SK-N-MC (cell line): Measurements from ENCODE around the gene RNF215.
"Not testable (repeated sequence)": the region's sequence is repeated elsewhere in the genome, so short reads cannot be mapped to it uniquely, and the experiment has no call there.

Source experiments
- DNase-seq: peaks from one replicate; pipeline ENCODE4 v3.0.0-alpha.2; 2011; ENCODE audit warnings: low read depth, low spot score
- H3K27ac ChIP-seq: fragments of 200-600 bp; sonication (generic); 2 replicates; pipeline ENCODE4 v1.5.1; 2016; ENCODE audit warnings: mixed run types
- H3K36me3 ChIP-seq: fragments of 200-600 bp; sonication (generic); 2 replicates; pipeline ENCODE4 v1.6.1; 2017; ENCODE audit warnings: antibody characterized with exemption, low read length, mixed read lengths; ENCODE audit not compliant: insufficient read depth
- H3K4me3 ChIP-seq: fragments of 200-600 bp; sonication (generic); 2 replicates; pipeline ENCODE4 v1.5.1; 2016
- H3K9ac ChIP-seq: fragments of 200-600 bp; sonication (generic); 2 replicates; pipeline ENCODE4 v1.8.0; 2017; ENCODE audit warnings: mixed run types, mixed read lengths; ENCODE audit not compliant: insufficient read length
- H3K9me3 ChIP-seq: fragments of 200-600 bp; sonication (generic); 2 replicates; pipeline ENCODE4 v1.6.1; 2017; ENCODE audit warnings: low read depth, mild to moderate bottlenecking, antibody characterized with exemption, low read length, moderate library complexity, mixed read lengths
- EZH2 ChIP-seq: fragments of 200-600 bp; sonication (generic); IDR thresholded peaks from one replicate; pipeline ENCODE4 v1.6.1; 2017; ENCODE audit warnings: antibody characterized with exemption
- FOXP2 ChIP-seq: optimal IDR thresholded peaks from 2 replicates; pipeline ENCODE3; 2011; ENCODE audit warnings: mild to moderate bottlenecking, moderate library complexity; ENCODE audit not compliant: insufficient read depth; ENCODE audit errors: extremely low read length, control extremely low read depth
- POLR2AphosphoS5 ChIP-seq: IDR thresholded peaks from 2 replicates; pipeline ENCODE4 v1.6.1; 2012; ENCODE audit warnings: mild to moderate bottlenecking, low read depth, low read length, borderline replicate concordance

The RNF215 gene

GRCh38 chr22:30402028-30402765 is 15.0 kb upstream of the RNF215 start:
- H3K9me3 ChIP-seq, result no peaks in the 10 kb centered on the region
- no peak for TF ChIP-seq EZH2
- no peak for TF ChIP-seq POLR2AphosphoS5
- TF ChIP-seq FOXP2, result no peak
- H3K36me3 ChIP-seq, result no peaks in the 10 kb centered on the region
- no peak for DNase-seq
- H3K4me3 ChIP-seq, result no peak overlapping the region
- H3K27ac ChIP-seq, result no peak overlapping the region
- no peak overlapping the region for H3K9ac ChIP-seq

- H3K9ac ChIP-seq, DNase-seq: not testable (repeated sequence)
These were observed 13.8 kb upstream of the RNF215 start for GRCh38 chr22:30401024-30401423.

GRCh38 chr22:30400159-30400558 is 12.9 kb upstream of the RNF215 start:
- no peaks in the 10 kb centered on the region for H3K9me3 ChIP-seq
- H3K4me3 ChIP-seq, result no peak overlapping the region
- H3K36me3 ChIP-seq, result no peaks in the 10 kb centered on the region
- no peak overlapping the region for H3K27ac ChIP-seq
- TF ChIP-seq EZH2 (no peak), FOXP2 (no peak)
- no peak overlapping the region for H3K9ac ChIP-seq
- DNase-seq, result no peak

More at GRCh38 chr22:30401024-30401423, 13.8 kb upstream of the RNF215 start:
- H3K4me3 ChIP-seq, H3K36me3 ChIP-seq, H3K27ac ChIP-seq, H3K9me3 ChIP-seq: not testable (repeated sequence)

DNA sequence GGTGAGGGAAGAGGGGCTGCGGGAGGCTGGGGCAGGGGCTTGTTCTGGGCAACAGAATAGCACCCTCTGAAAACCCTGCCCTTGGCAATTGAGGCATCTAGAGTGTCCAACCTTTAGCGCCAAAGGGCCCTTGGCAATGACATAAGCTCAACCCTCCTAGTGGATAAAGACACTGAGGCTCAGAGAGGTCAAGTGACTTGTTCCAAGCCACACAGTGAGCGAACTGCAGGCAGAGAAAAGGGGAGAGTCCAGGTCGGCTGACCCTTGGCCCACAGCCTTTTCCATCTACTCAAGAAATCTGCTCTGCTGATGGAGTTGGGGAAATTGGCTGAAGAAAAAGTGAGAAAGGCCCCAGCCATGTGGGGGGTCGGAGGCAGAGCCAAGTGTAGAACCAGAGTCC is 12.5 kb upstream of the RNF215 start:
- Histone ChIP-seq H3K9ac (no peak overlapping the region), H3K9me3 (no peaks in the 10 kb centered on the region), H3K4me3 (no peak overlapping the region), H3K36me3 (no peaks in the 10 kb centered on the region), H3K27ac (no peak overlapping the region)
- TF ChIP-seq EZH2, result no peak
- TF ChIP-seq POLR2AphosphoS5, result no peak
- TF ChIP-seq FOXP2, result no peak
- DNase-seq, result no peak

- Histone ChIP-seq H3K9ac (no peak overlapping the region), H3K9me3 (no peaks in the 10 kb centered on the region), H3K36me3 (no peaks in the 10 kb centered on the region), H3K4me3 (no peak overlapping the region), H3K27ac (no peak overlapping the region)
- DNase-seq, result no peak
- TF ChIP-seq FOXP2, result no peak
- no peak for TF ChIP-seq POLR2AphosphoS5
- no peak for TF ChIP-seq EZH2
These were observed 11.8 kb upstream of the RNF215 start for GRCh38 chr22:30398685-30399680.

DNA sequence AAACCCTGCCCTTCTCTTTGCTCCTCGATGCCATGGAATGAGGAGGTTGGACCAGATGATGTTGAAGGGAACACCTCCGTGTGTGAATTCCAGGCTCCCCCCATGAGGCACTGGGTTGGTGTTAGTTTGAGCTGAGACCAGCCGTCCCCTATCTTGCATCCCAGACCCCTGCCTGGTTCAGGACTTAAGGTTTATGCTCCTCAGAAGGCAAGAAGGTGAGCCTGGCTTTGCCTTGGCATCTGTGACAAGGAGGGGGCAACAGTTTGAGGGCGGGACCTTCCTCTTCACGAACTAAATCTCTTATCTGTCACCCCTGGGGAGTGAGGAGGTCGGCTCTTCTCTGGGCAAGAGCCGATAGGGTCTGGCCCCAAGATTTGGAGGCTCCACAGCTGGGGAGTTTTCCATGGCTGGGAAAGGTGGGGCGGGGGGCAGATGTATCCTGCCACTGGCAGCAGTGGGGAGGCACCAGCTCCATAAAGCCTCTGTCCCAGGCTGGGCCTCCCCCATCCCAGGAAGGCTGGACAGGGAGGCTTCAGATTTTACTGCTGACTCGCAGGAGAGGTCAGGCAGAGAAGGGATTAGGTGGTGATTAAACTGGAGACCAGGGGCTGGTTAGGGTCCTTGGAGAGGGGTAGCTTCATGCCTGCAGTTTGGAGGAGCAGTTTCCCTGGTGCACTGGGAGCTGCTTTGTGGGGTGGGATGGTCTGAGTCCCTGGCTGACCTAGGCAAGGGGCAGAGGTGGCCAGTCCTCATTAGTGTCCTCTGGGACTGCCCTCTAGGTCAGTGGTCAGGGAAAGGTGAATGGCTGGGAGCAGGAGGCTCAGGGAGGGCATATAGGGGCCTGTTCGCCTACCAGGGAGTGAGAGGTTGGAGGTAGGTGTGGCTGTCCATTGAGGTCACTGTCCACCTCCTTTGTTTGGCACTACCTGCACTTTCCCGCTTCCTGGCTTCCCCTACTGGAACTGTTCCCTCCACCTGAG is 10.7 kb upstream of the RNF215 start:
- Histone ChIP-seq H3K4me3 (no peak overlapping the region; the same call in 1 of the 2 replicates), H3K9ac (no peak overlapping the region), H3K36me3 (no peaks in the 10 kb centered on the region), H3K9me3 (no peaks in the 10 kb centered on the region), H3K27ac (no peak overlapping the region)
- TF ChIP-seq EZH2, result no peak
- TF ChIP-seq POLR2AphosphoS5, result no peak
- TF ChIP-seq FOXP2, result no peak
- DNase-seq, result no peak

DNA sequence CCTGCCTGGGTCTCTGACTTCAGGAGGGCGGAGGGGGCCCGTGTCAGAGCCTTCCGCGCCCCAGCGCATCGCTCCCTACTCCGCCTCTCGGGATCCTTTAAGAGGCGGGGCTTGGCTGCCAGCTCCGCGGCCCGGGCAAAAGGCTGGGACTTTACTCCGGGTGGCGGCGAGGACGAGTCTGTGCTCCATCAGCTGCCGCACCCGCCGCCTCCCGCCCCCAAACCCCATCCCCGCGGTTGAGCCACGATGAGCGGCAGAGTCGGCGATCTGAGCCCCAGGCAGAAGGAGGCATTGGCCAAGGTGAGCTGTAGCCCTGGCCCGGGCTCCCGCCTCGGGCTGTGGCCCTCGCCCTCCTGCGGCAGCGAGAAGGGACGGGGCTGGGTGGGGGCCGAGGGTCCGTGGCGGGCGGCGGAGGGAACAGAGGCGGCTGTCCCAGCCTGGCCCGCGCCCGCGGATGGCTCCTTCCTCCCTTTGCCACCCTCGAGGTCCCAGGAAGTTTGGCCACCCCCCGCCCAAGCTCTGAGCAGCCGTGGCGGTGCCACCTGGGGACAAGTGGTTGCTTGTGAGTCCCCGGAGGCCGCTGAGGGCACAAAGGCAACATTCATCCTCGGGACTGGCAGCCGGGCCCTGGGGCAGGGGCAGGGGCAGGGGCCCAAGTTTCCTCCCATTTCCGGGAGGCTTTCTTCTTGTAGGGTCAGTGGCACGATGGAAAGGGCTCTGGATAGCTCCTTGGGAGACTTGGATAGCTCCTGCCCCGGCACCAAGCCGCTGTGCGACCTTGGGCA is 9.9 kb upstream of the RNF215 start, which contains the start of gene SEC14L2:
Gene SEC14L2 (plus strand): TSS at position 148 of the 785 bp plus-strand sequence. CDS start 99 bp downstream, at position 247.
- no peak within 1 kb of the TSS for H3K9ac ChIP-seq
- no peak for DNase-seq
- TF ChIP-seq FOXP2 (no peak), EZH2 (no peak), POLR2AphosphoS5 (no peak)
- no peaks in the 10 kb centered on the region for H3K36me3 ChIP-seq
- peak within 1 kb of the TSS; percentile 64 for H3K4me3 ChIP-seq
- no peaks in the 10 kb centered on the region for H3K9me3 ChIP-seq
- H3K27ac ChIP-seq, result no peak within 1 kb of the TSS
